ENCODE measurements around the gene SPDYE11. TPM values are rescaled to one million over a fixed set of nuclear protein-coding genes. Genes with fewer than 3 reads are reported as not detected.
A peak's percentile ranks its signal among the peaks of the same experiment; 100 is the strongest.
"Not testable (repeated sequence)": the region's sequence is repeated elsewhere in the genome, so short reads cannot be mapped to it uniquely, and the experiment has no call there.

SPDYE11 gene, protein sequence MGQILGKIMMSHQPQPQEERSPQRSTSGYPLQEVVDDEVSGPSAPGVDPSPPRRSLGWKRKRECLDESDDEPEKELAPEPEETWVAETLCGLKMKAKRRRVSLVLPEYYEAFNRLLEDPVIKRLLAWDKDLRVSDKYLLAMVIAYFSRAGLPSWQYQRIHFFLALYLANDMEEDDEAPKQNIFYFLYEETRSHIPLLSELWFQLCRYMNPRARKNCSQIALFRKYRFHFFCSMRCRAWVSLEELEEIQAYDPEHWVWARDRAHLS
- total RNA-seq, result not detected
- long read RNA-seq, result 0 reads

DNA sequence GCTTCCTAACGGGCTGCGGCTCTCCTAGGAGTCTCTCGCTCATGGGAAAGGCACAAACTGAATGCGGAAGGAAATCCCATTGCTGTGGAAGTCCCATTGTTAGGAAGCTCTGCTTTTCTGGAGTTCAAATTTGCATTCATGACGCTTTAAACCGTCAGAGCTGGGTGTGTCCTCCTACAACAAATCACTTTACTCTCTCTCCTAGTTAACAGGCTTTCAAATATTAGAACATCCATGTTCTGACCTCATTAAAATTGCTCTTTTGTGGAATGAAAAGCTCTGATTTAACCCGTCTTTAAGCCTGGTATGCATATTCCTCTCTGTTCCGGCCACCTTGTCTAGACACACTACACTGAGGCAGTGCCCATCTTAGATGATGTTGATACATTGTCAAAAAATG lies at the start of gene SPDYE11:
SPDYE11 (minus strand) TSS at position 101 of the 400 bp plus-strand sequence. CDS start 1,800 bp downstream, outside the sequence.
- DNase-seq; intact Hi-C loops (cut with DNase I); ATAC-seq: not testable (repeated sequence)

DNA sequence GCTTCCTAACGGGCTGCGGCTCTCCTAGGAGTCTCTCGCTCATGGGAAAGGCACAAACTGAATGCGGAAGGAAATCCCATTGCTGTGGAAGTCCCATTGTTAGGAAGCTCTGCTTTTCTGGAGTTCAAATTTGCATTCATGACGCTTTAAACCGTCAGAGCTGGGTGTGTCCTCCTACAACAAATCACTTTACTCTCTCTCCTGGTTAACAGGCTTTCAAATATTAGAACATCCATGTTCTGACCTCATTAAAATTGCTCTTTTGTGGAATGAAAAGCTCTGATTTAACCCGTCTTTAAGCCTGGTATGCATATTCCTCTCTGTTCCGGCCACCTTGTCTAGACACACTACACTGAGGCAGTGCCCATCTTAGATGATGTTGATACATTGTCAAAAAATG lies 28.2 kb upstream of the SPDYE11 start, which contains the start of gene SPDYE9:
SPDYE9 (minus strand) TSS at position 101 of the 400 bp plus-strand sequence. CDS start 1,800 bp downstream, outside the sequence.
- ATAC-seq; intact Hi-C loops (cut with DNase I); DNase-seq: not testable (repeated sequence)

DNA sequence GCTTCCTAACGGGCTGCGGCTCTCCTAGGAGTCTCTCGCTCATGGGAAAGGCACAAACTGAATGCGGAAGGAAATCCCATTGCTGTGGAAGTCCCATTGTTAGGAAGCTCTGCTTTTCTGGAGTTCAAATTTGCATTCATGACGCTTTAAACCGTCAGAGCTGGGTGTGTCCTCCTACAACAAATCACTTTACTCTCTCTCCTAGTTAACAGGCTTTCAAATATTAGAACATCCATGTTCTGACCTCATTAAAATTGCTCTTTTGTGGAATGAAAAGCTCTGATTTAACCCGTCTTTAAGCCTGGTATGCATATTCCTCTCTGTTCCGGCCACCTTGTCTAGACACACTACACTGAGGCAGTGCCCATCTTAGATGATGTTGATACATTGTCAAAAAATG lies 28.0 kb downstream of the SPDYE11 start, which contains the start of gene SPDYE8:
SPDYE8 (minus strand) TSS at position 101 of the 400 bp plus-strand sequence. CDS start 1,800 bp downstream, outside the sequence.
- intact Hi-C loops (cut with DNase I); ATAC-seq; DNase-seq: not testable (repeated sequence)

DNA sequence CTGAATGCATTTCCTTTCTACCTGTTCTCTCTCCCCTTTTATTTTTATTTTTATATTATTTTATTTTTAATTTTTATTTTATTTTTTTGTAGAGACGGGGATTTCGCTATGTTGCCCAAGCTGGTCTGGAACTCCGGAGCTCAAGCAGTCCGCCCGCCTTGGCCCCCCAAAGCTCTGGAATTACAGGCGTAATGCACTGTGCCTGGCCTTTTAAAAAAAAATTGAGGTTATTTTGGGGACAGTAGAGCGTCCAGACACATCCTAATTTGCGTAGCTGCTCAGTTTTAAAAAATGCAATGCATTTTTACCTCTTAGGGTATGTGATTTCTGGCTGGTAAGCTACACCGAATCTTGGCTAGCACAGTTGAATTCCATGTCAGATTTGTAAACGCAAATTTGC lies 51.2 kb downstream of the SPDYE11 start:
- intact Hi-C loops (cut with DNase I); ATAC-seq: not testable (repeated sequence)
- DNase-seq, result peak; percentile 20

DNA sequence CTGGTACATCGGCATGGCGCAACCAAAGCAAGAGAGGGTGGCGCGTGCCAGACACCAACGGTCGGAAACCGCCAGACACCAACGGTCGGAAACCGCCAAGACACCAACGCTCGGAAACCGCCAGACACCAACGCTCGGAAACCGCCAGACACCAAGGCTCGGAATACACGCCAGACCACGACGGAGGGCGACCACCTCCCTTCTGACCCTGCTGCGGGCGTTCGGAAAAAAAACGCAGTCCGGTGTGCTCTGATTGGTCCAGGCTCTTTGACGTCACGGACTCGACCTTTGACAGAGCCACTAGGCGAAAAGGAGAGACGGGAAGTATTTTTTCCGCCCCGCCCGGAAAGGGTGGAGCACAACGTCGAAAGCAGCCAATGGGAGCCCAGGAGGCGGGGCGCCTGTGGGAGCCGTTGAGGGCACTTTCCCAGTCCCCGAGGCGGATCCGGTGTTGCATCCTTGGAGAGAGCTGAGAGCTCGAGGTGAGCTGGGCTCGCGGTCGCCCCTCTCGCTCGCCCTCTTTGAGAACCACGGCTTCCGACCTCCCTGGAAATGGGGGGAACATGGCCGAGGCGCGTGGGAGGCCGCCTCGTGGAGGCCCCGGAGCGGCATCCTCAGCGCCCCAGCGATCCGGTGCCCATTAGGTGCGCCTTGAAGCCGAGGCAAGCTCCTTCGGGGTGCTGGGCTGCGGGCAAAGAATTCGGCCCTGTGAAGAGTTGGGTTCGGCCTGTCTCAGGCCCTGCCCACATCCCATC lies 51.8 kb downstream of the SPDYE11 start:
- DNase-seq, result peak; percentile 87
- intact Hi-C loops (cut with DNase I), result not testable (repeated sequence)
- peak; percentile 96 to 97 for ATAC-seq

DNA sequence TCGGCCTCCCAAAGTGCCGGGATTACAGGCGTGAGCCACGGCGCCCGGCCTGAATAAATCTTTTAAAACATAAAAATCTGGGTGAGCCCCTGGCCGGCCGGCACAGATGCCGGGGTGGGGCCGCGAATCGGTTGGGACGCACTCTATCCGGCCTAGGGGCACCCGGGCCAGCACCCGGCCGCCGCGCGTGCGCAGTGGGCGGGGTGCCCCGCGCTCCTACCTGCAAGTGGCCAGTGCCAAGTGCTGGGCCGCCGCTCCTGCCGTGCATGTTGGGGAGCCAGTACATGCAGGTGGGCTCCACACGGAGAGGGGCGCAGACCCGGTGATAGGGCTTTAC lies 52.4 kb downstream of the SPDYE11 start:
- DNase-seq, result peak; percentile 80
- intact Hi-C loops (cut with DNase I), result not testable (repeated sequence)
- peak; percentile 97 to 98 for ATAC-seq

- ATAC-seq, result peak in 1 of 2 donors; percentile 22
These were observed 59.7 kb downstream of the SPDYE11 start for GRCh38 chr7:72997887-72998468.

More at GRCh38 chr7:72997887-72998468, 59.7 kb downstream of the SPDYE11 start:
- intact Hi-C loops (cut with DNase I); DNase-seq: not testable (repeated sequence)

Other genes with a start within 250 kb of the SPDYE11 start
- gene TYW1B, start 229.7 kb downstream of the SPDYE11 start, total RNA-seq, result 1 to 10 TPM; 1.4 to 2.8 TPM
- 10 to 100 TPM; 21.5 to 30.7 TPM for gene POM121, start 132.8 kb downstream of the SPDYE11 start, total RNA-seq
- gene TRIM74, start 88.4 kb downstream of the SPDYE11 start, total RNA-seq, result under 1 TPM in 1 of 2 donors, not detected in 1; 0.41 TPM
- gene SPDYE8, start 28.1 kb downstream of the SPDYE11 start, total RNA-seq, result not detected
- gene SPDYE9, start 28.1 kb upstream of the SPDYE11 start, total RNA-seq, result not detected

Data from left cardiac atrium (tissue), 4 donors.